IPS DF 4.7 (cell line): Measurements from ENCODE around the gene PKD2L2.
"Not testable (repeated sequence)": the region's sequence is repeated elsewhere in the genome, so short reads cannot be mapped to it uniquely, and the experiment has no call there.

Source experiments
- DNase-seq: peaks from one replicate; pipeline ENCODE4 v3.0.0-alpha.2; 2013; ENCODE audit warnings: low spot score; ENCODE audit errors: extremely low read depth

The PKD2L2 gene

DNA sequence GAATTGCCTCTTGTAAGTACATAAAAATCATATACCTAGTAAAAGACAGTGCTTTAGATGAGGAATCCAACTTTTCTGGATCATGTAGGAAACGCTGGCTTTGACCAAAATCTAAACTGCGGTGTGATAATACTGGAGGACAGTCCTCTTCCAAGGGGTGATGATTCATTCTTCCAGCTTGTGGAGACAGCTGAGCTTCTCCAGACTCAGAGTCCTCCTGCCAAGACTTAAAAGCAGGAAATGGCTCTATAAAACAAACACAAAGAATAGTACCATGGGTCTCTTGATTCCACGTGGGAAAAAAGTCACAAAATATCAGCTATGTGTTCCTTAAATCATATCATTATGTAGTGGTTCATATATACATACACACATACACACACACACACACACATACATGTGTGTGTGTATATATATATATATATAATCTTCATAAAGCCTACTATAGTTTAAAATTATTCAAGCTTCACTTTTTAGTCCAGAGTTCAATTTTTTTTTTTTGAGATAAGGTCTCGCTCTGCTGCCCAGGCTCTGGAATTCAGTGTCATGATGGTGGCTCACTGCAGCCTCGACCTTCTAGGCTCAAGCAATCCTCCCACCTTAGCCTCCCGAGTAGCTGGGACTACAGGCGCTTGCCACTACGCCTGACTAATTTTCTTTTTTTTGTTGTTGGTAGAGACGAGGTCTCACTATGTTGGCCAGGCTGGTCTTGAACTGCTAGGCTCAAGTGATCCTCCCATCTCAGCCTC lies 65.0 kb downstream of the PKD2L2 start:
- DNase-seq = no peak

DNA sequence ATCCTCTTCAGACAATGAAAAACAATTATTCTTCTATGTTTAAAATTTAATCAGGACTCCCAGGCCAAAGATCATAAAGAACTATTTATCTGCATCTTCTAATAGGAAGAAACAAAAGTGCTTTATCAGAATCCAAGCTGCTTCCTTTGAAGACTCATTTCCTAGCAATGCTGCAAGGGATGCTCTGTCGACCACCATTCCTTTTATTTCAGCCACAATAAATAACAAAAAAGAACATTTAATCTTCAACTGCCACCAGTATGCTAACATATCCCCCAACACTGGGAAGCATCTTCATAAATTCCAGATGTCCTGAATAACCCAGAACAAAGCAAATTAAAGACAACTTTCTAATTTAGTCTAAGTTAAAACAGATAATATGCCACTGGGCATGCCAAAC lies 68.7 kb downstream of the PKD2L2 start:
- DNase-seq = no peak

DNA sequence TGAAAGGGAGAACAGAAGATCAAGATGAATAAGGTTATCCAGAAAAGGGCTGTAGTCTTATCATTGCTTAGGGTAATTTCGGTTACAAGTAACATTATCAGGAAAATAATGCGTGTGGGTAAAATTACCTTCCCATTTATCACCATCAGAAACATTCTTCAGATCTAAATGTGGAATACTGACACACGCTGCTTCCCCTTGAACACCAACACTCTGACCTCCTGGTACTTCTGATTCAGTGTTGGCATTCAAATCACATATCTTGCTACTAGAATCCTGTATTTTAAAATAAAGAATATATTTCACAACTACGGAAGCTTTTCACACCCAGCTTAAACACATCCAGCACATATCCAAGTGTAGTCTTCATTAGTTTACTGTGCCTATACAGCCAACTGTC lies 70.2 kb downstream of the PKD2L2 start:
- no peak for DNase-seq

DNA sequence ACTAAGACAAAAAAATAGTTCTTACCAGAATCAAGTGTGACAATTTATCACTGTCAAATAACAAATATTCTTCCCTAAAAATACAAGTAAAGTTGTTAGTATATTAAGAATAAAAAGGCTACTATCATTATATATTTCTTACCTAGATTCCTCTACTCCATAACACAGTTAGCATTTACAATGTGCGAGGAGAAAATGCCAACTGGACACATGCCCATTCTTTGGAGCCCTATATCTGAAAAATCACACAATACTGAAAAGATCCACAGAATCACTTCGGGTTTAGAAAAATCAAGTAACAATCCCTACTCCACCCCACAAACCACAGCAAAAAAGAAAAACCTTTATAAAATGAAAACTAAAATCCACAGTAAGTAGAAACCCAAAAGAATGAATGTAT lies 70.9 kb downstream of the PKD2L2 start:
- DNase-seq = no peak

- no peak for DNase-seq
These were observed 71.6 kb downstream of the PKD2L2 start for GRCh38 chr5:137960819-137961218.

GRCh38 chr5:137970384-137970783 lies 81.1 kb downstream of the PKD2L2 start:
- not testable (repeated sequence) for DNase-seq

GRCh38 chr5:137975208-137975607 lies 86.0 kb downstream of the PKD2L2 start:
- DNase-seq = no peak

GRCh38 chr5:137989419-137989818 lies 100.2 kb downstream of the PKD2L2 start:
- DNase-seq = no peak
